PC-3 (cell line): ENCODE results near the gene GSN. TPM values are rescaled to one million over a fixed set of nuclear protein-coding genes. Genes with fewer than 3 reads are reported as not detected.

ENCODE experiments used
- ATAC-seq: fragments of 200-7000 bp; cut with Tn5 transposase; 2 replicates; pipeline ENCODE4 v1.9.1; 2020; ENCODE audit warnings: mild to moderate bottlenecking, moderate library complexity
- BruUV-seq: library from RNA; stranded (reverse); fragments of 400-500 nt; replicated peaks from 2 replicates; lab custom pipeline; 2021; lab: Mats Ljungman, UMichigan
- CTCF ChIA-PET: fragments of 300-600 bp; sonication (Branson Sonifier 250); formaldehyde crosslinking; loops from one replicate; lab custom pipeline; 2022; ENCODE audit warnings: antibody characterized with exemption; lab: Charles Lee
- POLR2A ChIA-PET: fragments of 300-600 bp; sonication (Branson Sonifier 250); formaldehyde crosslinking; loops from one replicate; lab custom pipeline; 2022; ENCODE audit warnings: antibody characterized with exemption; ENCODE audit not compliant: unreplicated experiment; lab: Charles Lee
- DNase-seq: peaks from one replicate; pipeline ENCODE4 v3.0.0-alpha.2; 2015
- H2AFZ ChIP-seq: fragments of 300-600 bp; sonication (generic); 2 replicates; pipeline ENCODE4 v1.6.0; 2016; ENCODE audit warnings: antibody characterized with exemption, low read length
- H3F3A ChIP-seq: fragments of 300-600 bp; sonication (generic); one replicate; pipeline ENCODE4 v1.6.0; 2017; ENCODE audit warnings: antibody characterized with exemption, low read length, control low read depth, mild to moderate bottlenecking; ENCODE audit not compliant: unreplicated experiment
- H3K27ac ChIP-seq: fragments of 300-600 bp; sonication (generic); 2 replicates; pipeline ENCODE4 v1.5.1; 2016; ENCODE audit warnings: mild to moderate bottlenecking, low read length
- H3K27me3 ChIP-seq: fragments of 300-600 bp; sonication (generic); 2 replicates; pipeline ENCODE4 v1.6.1; 2016; ENCODE audit warnings: low read length, mixed read lengths
- H3K36me3 ChIP-seq: fragments of 300-600 bp; sonication (generic); 2 replicates; pipeline ENCODE4 v1.6.1; 2016; ENCODE audit warnings: low read depth, mixed run types, low read length, mixed read lengths
- H3K4me1 ChIP-seq: fragments of 300-600 bp; sonication (generic); 2 replicates; pipeline ENCODE4 v1.5.1; 2016; ENCODE audit warnings: low read length; ENCODE audit not compliant: insufficient read depth
- H3K4me2 ChIP-seq: fragments of 300-600 bp; sonication (generic); 2 replicates; pipeline ENCODE4 v1.6.0; 2016; ENCODE audit warnings: low read length
- H3K4me3 ChIP-seq: fragments of 300-600 bp; sonication (generic); 2 replicates; pipeline ENCODE4 v1.5.1; 2016; ENCODE audit warnings: mild to moderate bottlenecking, low read length, mixed read lengths
- H3K79me2 ChIP-seq: fragments of 300-600 bp; sonication (generic); 2 replicates; pipeline ENCODE4 v1.6.1; 2017; ENCODE audit warnings: low read length, mixed read lengths
- H3K9ac ChIP-seq: fragments of 300-600 bp; sonication (generic); 2 replicates; pipeline ENCODE4 v1.6.0; 2016; ENCODE audit warnings: mild to moderate bottlenecking, low read length
- H3K9me2 ChIP-seq: fragments of 300-600 bp; sonication (generic); replicated peaks from 2 replicates; pipeline ENCODE4 v1.6.1; 2016; ENCODE audit warnings: mixed run types, low read length, mixed read lengths
- H3K9me3 ChIP-seq: fragments of 300-600 bp; sonication (generic); 2 replicates; pipeline ENCODE4 v1.6.1; 2016; ENCODE audit warnings: low read length, mixed read lengths
- H4K20me1 ChIP-seq: fragments of 300-600 bp; sonication (generic); 2 replicates; pipeline ENCODE4 v1.6.1; 2016; ENCODE audit warnings: low read length, mixed read lengths
- CTCF ChIP-seq: fragments of 300-600 bp; sonication (generic); conservative IDR thresholded peaks from 2 replicates; pipeline ENCODE4 v1.5.1; 2017; ENCODE audit warnings: antibody characterized with exemption, low read depth, mild to moderate bottlenecking, low read length
- EZH2 ChIP-seq: fragments of 300-600 bp; sonication (generic); IDR thresholded peaks from one replicate; pipeline ENCODE4 v1.6.1; 2017; ENCODE audit warnings: antibody characterized with exemption, mild to moderate bottlenecking, low read length; ENCODE audit not compliant: unreplicated experiment
- EZH2phosphoT487 ChIP-seq: fragments of 300-600 bp; sonication (generic); IDR thresholded peaks from 2 replicates; pipeline ENCODE4 v1.6.1; 2018; ENCODE audit warnings: mild to moderate bottlenecking, antibody characterized with exemption, low read length, borderline replicate concordance
- intact Hi-C: fragments of 100-400 bp; cut with micrococcal nuclease; formaldehyde crosslinking; loops from 2 replicates; pipeline ENCODE4 v1.9.0; 2023
- total RNA-seq: library from RNA; depleted of rRNA; stranded (reverse); fragments of >200 nt; gene quantifications from 2 replicates; pipeline ENCODE4 v1.2.3, GENCODE V29; 2014

The GSN gene
- total RNA-seq, 1 experiment from 2014 or later: 36.5 TPM

DNA sequence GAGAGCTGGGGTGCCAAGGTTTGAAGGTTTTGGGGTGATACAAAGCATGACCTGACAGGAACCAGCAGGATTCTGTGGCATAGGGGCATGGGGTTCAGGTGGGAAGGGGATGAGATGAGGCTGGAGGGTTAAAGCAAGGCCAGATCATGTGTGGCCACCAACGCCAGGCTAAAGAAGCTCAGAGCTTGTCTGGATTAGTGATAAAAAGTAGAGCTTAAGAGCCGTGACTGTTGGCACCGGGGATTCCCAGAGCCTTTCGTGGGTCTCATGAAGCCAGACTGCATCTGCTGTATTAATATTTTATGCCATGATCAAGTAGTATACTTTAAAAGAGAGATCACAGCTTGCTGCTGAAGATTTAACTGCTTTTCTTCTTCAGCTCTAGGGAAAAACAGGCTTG is 8.5 kb upstream of the GSN start:
- Histone ChIP-seq H3K27ac (no peak overlapping the region), H3K9me3 (no peaks in the 10 kb centered on the region), H3K4me3 (no peak overlapping the region), H3K4me2 (no peak overlapping the region), H3K4me1 (no peaks in the 10 kb centered on the region), H3K36me3 (no peaks in the 10 kb centered on the region), H3K9ac (no peak overlapping the region), H3K27me3 (no peaks in the 10 kb centered on the region), H3K79me2 (no peaks in the 10 kb centered on the region), H2AFZ (no peak overlapping the region), H4K20me1 (no peaks in the 10 kb centered on the region), H3K9me2 (no peaks in the 10 kb centered on the region), H3F3A (no peaks in the 10 kb centered on the region)
- CTCF ChIA-PET: no interaction called here
- intact Hi-C loops: no loop called here
- no TSS peak for BruUV-seq
- ATAC-seq: no peak
- DNase-seq: no peak
- POLR2A ChIA-PET: no interaction called here
- TF ChIP-seq EZH2phosphoT487 (no peak), EZH2 (no peak), CTCF (no peak)

DNA sequence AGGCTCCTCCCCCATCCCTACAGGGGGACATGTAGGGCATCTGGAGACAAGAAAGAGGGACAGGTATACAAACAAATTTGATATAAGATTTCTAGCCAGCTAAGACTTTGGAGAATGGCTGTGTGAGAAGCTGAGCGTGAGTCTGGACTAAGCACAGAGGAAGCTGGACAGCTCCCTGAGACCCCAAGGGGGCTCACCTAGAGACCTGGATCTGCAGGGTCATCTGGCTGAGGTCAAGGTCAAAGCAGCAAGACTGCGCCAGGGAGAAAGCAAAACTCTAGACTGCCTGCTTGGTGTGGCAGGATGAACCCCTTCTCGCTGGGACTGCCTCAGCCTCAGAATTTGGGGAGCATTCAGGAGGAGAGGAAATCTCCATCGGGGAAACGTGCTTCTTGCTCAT is 8.0 kb upstream of the GSN start:
- intact Hi-C loops: no loop called here
- no TSS peak for BruUV-seq
- Histone ChIP-seq H3K9ac (no peak overlapping the region), H3F3A (no peaks in the 10 kb centered on the region), H3K4me3 (no peak overlapping the region), H3K36me3 (no peaks in the 10 kb centered on the region), H3K27me3 (no peaks in the 10 kb centered on the region), H3K4me2 (no peak overlapping the region), H3K79me2 (no peaks in the 10 kb centered on the region), H2AFZ (no peak overlapping the region), H4K20me1 (no peaks in the 10 kb centered on the region), H3K9me2 (no peaks in the 10 kb centered on the region), H3K4me1 (no peaks in the 10 kb centered on the region), H3K9me3 (no peaks in the 10 kb centered on the region), H3K27ac (no peak overlapping the region)
- ATAC-seq (no peak), DNase-seq (no peak)
- TF ChIP-seq EZH2phosphoT487: no peak
- TF ChIP-seq CTCF: no peak
- no peak for TF ChIP-seq EZH2
- ChIA-PET POLR2A (no interaction called here), CTCF (no interaction called here)

DNA sequence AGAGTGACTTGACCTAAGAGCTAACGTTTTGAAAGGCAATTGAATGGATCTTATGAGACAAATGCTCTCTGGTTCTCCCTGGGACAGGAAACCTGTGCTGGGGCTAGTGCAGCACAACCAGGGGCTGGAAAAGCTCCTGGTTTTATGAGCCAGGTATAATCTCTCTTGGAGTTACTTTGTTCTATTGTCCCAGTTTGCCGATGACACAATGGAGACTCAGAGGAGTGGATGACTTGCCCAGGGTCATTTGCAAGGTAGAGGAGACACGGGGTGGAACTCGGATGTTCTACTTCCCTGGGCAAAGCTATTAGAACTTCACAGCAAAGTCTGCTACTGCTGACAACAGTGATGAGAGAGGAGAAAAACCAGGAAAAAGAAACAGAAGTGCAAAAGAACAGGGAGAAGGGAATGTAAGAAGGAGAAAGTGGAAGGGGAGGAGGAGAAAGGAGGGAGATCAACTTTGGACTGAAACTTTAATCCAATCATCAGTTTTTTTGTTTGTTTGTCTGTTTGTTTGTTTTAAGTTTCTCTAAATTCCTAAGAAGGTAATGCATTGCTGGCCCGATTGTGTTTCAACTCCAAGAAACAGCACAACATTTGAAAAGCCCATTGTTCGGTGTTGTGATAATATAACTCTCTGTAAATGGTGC is 7.4 kb upstream of the GSN start:
- Histone ChIP-seq H2AFZ (no peak overlapping the region), H3K4me2 (no peak overlapping the region), H3K9ac (no peak overlapping the region), H3F3A (no peaks in the 10 kb centered on the region), H3K79me2 (no peaks in the 10 kb centered on the region), H3K9me3 (no peaks in the 10 kb centered on the region), H4K20me1 (no peaks in the 10 kb centered on the region), H3K36me3 (no peaks in the 10 kb centered on the region), H3K4me1 (no peaks in the 10 kb centered on the region), H3K27me3 (no peaks in the 10 kb centered on the region), H3K9me2 (no peaks in the 10 kb centered on the region), H3K27ac (no peak overlapping the region), H3K4me3 (no peak overlapping the region)
- BruUV-seq: no TSS peak
- intact Hi-C loops: no loop called here
- no peak for TF ChIP-seq CTCF
- no peak for TF ChIP-seq EZH2phosphoT487
- no peak for TF ChIP-seq EZH2
- CTCF ChIA-PET: no interaction called here
- no peak for DNase-seq
- POLR2A ChIA-PET: no interaction called here
- no peak for ATAC-seq
